Kidney (tissue), 14 donors: ENCODE measurements around the gene ADPRS. TPM values are rescaled to one million over a fixed set of nuclear protein-coding genes. Genes with fewer than 3 reads are reported as not detected.

Experiments
- DNase-seq, 5 donors: peaks; one replicate each; pipeline ENCODE4 v3.0.0-alpha.2; 2013 to 2020
- FAIRE-seq: peaks from 2 replicates; lab custom pipeline; 2012; peaks lifted over from hg19 to GRCh38; lab: Jason Lieb, UNC
- H3K27ac ChIP-seq, 2 donors: one replicate each; pipeline ENCODE4 v1.7.0; 2013; ENCODE audit warnings: low read depth in 2 of 2, low read length in 2 of 2, inconsistent platforms in 1 of 2
- H3K27me3 ChIP-seq: one replicate; pipeline ENCODE4 v1.7.1; 2013; ENCODE audit warnings: low read length, inconsistent platforms; ENCODE audit not compliant: control insufficient read depth, insufficient read depth
- H3K36me3 ChIP-seq, 3 donors: one replicate each; pipeline versions ENCODE4 v1.7.0 to v1.7.1; 2013; ENCODE audit warnings: low read length in 3 of 3, control low read depth in 1 of 3, inconsistent platforms in 1 of 3; ENCODE audit not compliant: insufficient read depth in 3 of 3, control insufficient read depth in 2 of 3
- H3K4me1 ChIP-seq, 3 donors: one replicate each; pipeline versions ENCODE4 v1.7.0 to v1.7.1; 2013; ENCODE audit warnings: low read length in 3 of 3, inconsistent platforms in 1 of 3, low read depth in 1 of 3; ENCODE audit not compliant: control insufficient read depth in 2 of 3, insufficient read depth in 2 of 3
- H3K4me3 ChIP-seq, 3 donors: one replicate each; pipeline versions ENCODE4 v1.7.0 to v1.8.1; 2013; ENCODE audit warnings: low read length in 3 of 3, control low read depth in 1 of 3, inconsistent platforms in 1 of 3
- H3K9ac ChIP-seq, 3 donors: one replicate each; pipeline versions ENCODE4 v1.7.0 to v1.7.1; 2013; ENCODE audit warnings: low read length in 3 of 3, control low read depth in 1 of 3, inconsistent platforms in 1 of 3
- H3K9me3 ChIP-seq, 3 donors: one replicate each; pipeline versions ENCODE4 v1.7.0 to v1.7.1; 2013; ENCODE audit warnings: low read length in 3 of 3, control low read depth in 1 of 3, inconsistent platforms in 1 of 3; ENCODE audit not compliant: control insufficient read depth in 2 of 3, insufficient read depth in 1 of 3
- intact Hi-C: fragments of 100-400 bp; cut with DNase I; formaldehyde crosslinking; loops from one replicate; pipeline ENCODE4 v1.11.1; 2022
- polyA plus RNA-seq: library from polyadenylated mRNA; stranded (reverse); fragments of 350-450 nt; fragmentation: Illumina TruSeq; extraction: RNeasy Lipid Tissue Mini Kit (QIAGEN cat#74804); gene quantifications from one replicate; pipeline ENCODE4 v1.2.3, GENCODE V29; 2014; ENCODE audit warnings: low read depth, low replicate concordance; ENCODE audit not compliant: insufficient read depth
- total RNA-seq: library from RNA; stranded (reverse); fragmentation: NEBNext Ultra II Directional; extraction: Animal tissue kit (Norgen Biotek cat#: 25700); gene quantifications from one replicate; pipeline ENCODE4 v1.2.1, GENCODE V29; 2021
- TF ChIP-seq, protein P1 (sequence below): IDR thresholded peaks from 3 replicates; pipeline ENCODE4 v1.5.1; 2012; ENCODE audit warnings: mild to moderate bottlenecking, moderate library complexity, borderline replicate concordance; ENCODE audit not compliant: insufficient read depth; ENCODE audit errors: extremely low read depth
- donor health status: control.
- donor health status: control.
- donor health status: control.
- donor health status: control.
- donor health status: control.
- donor health status: DM: yes; HTN: yes; CAD: no.
- donor health status: Normal renal cell carcinoma (clear cell type).

The ADPRS gene
- total and polyA plus RNA-seq, 2 donors from 2014 or later = 26.9 to 36.4 TPM

GRCh38 chr1:36062315-36062714, 26.4 kb upstream of the ADPRS start:
- H3K9ac ChIP-seq = no peak overlapping the region
- TF ChIP-seq, protein P1, sequence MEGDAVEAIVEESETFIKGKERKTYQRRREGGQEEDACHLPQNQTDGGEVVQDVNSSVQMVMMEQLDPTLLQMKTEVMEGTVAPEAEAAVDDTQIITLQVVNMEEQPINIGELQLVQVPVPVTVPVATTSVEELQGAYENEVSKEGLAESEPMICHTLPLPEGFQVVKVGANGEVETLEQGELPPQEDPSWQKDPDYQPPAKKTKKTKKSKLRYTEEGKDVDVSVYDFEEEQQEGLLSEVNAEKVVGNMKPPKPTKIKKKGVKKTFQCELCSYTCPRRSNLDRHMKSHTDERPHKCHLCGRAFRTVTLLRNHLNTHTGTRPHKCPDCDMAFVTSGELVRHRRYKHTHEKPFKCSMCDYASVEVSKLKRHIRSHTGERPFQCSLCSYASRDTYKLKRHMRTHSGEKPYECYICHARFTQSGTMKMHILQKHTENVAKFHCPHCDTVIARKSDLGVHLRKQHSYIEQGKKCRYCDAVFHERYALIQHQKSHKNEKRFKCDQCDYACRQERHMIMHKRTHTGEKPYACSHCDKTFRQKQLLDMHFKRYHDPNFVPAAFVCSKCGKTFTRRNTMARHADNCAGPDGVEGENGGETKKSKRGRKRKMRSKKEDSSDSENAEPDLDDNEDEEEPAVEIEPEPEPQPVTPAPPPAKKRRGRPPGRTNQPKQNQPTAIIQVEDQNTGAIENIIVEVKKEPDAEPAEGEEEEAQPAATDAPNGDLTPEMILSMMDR = no peak
- no peaks in the 10 kb centered on the region for H3K36me3 ChIP-seq
- DNase-seq = no peak
- no peak overlapping the region for H3K4me3 ChIP-seq
- no peaks in the 10 kb centered on the region for H3K9me3 ChIP-seq
- H3K4me1 ChIP-seq = no peaks in the 10 kb centered on the region
- no peaks in the 10 kb centered on the region for H3K27me3 ChIP-seq
- H3K27ac ChIP-seq = no peak overlapping the region
- FAIRE-seq = no peak
- intact Hi-C loops = no loop called here

DNA sequence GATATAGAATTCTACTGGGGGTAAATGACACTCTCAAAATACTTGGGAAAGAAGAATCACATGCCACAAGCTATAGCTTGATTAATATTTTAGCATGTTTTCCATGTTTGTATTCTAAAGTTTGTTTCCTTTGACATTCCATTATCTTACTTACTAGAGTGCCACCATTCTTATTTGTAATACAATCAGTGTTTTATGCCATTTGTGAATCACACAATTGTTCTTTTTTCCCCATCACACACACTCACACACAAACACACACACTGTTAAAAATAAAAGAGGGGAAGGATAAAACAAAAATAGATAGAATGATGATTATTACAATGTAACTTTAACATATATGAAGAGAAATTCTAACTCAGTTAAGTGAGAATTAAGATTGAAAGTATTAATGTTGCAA, 20.8 kb upstream of the ADPRS start:
- FAIRE-seq = no peak
- intact Hi-C loops = no loop called here

GRCh38 chr1:36068866-36069265, 19.8 kb upstream of the ADPRS start:
- no peak overlapping the region for H3K9ac ChIP-seq
- H3K9me3 ChIP-seq = no peaks in the 10 kb centered on the region
- TF ChIP-seq, protein P1 = no peak
- DNase-seq = no peak
- intact Hi-C loops = no loop called here
- H3K27me3 ChIP-seq = no peaks in the 10 kb centered on the region
- no peaks in the 10 kb centered on the region for H3K4me1 ChIP-seq
- FAIRE-seq = no peak
- H3K36me3 ChIP-seq = no peaks in the 10 kb centered on the region
- no peak overlapping the region for H3K4me3 ChIP-seq
- no peak overlapping the region for H3K27ac ChIP-seq

More for the DNA sequence above, 20.8 kb upstream of the ADPRS start:
- H3K27ac ChIP-seq = no peak overlapping the region
- no peaks in the 10 kb centered on the region for H3K27me3 ChIP-seq
- no peaks in the 10 kb centered on the region for H3K4me1 ChIP-seq
- no peaks in the 10 kb centered on the region for H3K36me3 ChIP-seq
- no peaks in the 10 kb centered on the region for H3K9me3 ChIP-seq
- TF ChIP-seq, protein P1 = no peak
- no peak for DNase-seq
- no peak overlapping the region for H3K9ac ChIP-seq
- H3K4me3 ChIP-seq = no peak overlapping the region

DNA sequence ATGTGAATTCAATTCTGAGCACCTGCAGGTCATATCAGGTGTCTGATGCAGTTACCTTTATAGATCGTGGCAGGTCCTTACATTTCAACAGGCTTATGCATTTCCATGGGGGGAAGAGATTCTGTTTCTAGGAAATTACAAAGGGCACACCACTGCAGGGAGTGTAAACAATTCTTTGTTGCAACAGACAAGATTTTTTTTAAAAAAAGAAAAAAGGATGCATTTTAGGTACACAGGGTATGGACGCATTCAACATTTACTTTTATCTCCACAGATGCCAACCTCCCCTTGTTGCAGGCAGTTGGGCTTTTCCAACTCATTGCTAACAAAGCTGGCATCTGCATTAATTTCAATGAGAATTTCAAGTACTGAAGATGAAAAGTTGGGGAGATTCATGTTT, 18.3 kb upstream of the ADPRS start:
- TF ChIP-seq, protein P1 = no peak
- FAIRE-seq (no peak), DNase-seq (no peak)
- Histone ChIP-seq H3K9ac (no peak overlapping the region), H3K4me1 (no peaks in the 10 kb centered on the region), H3K27me3 (no peaks in the 10 kb centered on the region), H3K9me3 (no peaks in the 10 kb centered on the region), H3K4me3 (no peak overlapping the region), H3K36me3 (no peaks in the 10 kb centered on the region), H3K27ac (no peak overlapping the region)
- intact Hi-C loops = no loop called here
